ENCODE measurements around the gene HLA-F.

HLA-F gene

DNA sequence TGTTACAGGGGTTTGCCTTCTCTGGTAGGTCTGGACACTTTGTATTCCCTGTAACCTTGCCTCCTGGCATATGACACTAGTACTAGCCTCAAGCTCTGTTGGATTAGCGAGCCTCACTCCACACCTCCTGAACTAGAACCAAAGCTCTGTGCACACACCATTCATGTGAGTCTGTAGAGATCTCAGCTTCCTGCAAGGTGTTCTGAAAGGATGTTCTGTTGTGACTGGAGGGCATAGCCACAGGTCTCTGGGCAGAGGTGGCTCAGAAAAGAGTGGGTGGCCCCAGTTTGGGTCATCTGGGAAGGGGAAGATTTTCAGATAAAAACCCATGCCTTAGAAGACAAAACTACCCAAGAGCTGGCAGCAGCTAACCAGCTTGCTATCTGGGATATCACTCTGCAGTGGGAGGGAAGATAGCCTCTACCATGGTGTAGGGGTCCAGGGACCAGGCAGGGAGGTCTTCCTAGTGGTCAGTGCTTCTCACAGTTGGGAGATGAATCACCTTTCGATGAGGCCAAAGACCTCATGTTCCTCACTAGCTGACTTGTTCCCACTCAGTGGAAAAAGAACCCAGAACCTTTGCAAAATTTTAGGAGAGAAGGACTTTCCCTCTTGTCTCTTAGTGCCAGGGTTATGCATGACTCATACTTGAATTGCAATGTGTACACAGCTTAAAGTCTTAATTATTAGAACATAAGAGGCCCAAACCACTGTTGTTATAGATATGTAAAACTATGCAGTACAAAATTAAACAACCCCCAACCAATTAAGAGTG is 41.4 kb downstream of the HLA-F start:
- no peak for DNase-seq

DNA sequence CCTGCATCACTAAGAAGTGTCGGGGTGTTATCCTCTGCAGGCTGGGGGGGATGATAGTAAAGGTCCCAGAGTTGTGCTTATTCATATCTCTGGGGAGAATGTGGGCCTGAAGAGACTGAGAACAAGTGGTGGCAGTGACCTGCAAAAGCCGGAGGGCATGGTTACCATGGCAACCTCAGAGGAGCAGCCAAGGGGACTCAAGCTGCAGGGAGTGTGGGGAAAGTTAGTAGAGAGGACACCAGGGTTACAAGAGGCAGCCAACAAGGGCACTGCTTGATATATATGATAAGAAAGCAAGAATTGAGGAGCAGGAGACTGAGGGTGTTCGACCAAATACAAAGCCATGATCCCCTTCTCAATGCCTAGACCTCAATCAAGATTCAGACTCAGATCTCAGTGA is 46.1 kb downstream of the HLA-F start:
- no peak for DNase-seq

DNA sequence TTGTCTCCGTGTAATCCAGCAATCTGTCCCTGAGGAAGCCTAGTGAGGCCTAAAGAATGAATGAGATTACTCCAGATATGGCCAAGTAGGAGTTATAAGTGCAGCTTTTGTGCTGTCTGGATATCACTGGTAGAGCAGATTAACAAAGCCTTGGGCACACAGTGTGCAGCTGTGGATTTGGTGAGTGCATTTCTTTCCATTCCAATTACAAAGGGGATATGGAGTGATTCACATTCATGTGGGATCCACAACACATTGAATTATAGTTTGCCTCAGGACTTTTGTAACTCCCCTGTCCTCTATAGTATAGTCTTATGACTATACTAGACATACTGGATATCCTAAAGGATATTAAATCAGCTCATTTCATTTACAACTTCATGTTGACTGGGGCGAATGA is 47.1 kb downstream of the HLA-F start:
- no peak for DNase-seq

DNA sequence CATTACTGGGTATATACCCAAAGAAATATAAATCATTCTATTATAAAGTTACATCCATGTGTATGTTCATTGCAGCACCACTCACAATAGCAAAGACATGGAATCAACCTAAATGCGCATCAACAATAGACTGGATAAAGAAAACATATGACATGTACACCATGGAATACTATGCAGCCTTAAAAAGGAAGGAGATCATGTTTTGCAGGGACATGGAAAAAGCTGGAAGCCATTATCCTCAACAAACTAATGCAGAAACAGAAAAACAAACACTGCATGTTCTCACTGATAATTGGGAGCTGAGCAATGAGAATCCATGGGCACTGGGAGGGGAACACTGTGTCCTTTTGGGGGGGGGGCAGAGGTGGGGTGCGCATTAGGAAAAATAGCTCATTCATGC is 53.5 kb downstream of the HLA-F start:
- no peak for DNase-seq
